NOMO-1 (cell line): Measurements from ENCODE around the gene MUC4.
A peak's percentile ranks its signal among the peaks of the same experiment; 100 is the strongest.
"Not testable (repeated sequence)": the region's sequence is repeated elsewhere in the genome, so short reads cannot be mapped to it uniquely, and the experiment has no call there.

Source experiments
- DNase-seq, 2 experiments: peaks; one replicate each; lab custom pipeline; 2025; ENCODE audit not compliant: unreplicated experiment in 2 of 2; lab: John Stamatoyannopoulos, UW

Gene MUC4

DNA sequence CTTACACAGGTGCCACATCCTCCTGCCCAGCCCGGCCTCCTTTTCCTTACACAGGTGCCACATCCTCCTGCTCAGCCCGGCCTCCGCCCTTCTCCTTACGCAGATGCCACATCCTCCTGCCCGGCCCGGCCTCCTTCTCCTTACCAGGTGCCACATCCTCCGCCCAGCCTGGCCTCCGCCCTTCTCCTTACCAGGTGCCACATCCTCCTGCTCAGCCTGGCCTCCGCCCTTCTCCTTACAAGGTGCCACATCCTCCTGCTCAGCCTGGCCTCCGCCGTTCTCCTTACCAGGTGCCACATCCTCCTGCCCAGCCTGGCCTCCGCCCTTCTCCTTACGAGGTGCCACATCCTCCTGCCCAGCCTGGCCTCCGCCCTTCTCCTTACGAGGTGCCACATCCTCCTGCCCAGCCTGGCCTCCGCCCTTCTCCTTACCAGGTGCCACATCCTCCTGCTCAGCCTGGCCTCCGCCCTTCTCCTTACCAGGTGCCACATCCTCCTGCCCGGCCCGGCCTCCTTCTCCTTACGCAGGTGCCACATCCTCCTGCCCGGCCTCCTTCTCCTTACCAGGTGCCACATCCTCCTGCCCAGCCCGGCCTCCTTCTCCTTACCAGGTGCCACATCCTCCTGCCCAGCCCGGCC is 4.7 kb upstream of the MUC4 start:
- DNase-seq: not testable (repeated sequence)

DNA sequence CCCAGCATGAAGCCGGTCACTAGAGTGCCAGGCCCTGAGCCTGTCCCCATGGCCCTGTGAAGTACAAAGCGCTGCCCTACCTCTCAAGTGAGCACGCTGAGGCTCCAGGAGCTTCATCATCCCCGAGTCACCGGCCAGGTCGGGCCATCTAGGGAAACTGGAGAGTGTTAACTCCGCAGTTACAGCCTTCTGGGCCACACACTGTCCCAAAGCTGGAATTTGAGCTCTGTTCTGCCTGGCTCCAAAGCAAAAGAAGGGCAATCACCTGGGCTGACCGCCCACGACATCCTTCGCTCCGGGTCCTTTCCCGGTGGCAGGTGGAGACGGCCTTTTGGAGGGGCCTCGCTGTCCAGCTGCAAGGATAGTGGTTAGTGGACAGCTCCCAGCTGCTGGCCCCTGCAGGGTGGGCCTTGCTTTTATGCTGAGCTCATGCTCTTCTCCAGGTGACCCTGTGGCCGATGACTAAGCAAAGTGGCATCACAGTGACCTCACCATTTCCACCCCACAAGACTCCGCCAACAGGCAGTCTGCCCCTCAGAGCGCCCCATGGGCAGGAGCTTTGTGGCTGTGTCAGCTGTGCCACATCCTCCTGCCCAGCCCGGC is 3.5 kb upstream of the MUC4 start:
- no peak for DNase-seq

DNA sequence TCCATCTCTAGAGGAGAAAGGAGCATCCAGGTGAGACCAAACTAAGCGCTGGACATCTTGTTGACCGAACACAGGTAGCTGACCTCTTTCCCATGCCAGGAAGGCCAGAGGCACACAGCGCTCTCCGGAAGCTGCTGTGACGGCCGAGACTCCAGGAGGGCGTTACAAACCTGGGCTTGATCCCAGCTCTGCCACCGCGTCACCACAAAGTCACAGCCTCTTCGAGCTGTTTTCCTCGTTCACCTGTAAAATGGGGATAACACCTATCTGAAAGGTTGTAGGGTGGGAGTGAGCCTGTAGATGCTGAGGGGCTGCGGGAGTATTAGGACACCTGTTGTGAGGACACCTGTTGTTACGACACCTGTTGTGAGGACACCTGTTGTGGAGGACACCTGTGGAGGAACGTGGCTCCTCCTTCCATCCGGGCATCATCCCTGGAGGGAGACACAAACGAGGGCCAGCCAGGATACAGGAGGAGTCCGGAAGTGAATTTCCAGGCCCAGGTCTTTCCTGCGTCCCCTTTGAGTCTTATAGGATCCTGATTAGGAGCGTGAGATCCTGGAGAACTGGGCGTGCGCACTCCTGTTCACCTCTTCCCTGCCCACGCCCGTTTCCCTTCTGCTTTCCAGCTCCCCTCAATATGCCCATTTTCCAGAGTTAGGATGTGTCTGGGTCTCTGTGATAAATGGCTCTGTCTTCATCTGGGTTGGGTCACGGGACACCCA is 2.3 kb upstream of the MUC4 start:
- no peak for DNase-seq

DNA sequence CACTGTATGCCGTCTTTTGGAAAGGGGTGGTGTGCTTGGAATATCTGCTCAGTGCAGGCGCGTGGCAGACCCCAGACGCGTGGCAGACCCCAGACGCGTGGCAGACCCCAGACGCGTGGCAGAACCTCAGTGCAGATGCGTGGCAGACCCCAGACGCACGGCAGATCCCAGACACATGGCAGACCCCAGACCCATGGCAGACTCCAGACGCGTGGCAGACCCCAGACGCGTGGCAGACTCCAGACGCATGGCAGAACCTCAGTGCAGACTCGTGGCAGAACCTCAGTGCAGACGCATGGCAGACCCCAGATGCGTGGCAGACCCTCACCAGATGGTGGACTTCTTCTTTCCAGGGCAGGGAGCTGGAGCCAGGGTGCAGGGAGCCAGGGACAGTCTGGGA is 637 bp upstream of the MUC4 start:
- DNase-seq: no peak

DNA sequence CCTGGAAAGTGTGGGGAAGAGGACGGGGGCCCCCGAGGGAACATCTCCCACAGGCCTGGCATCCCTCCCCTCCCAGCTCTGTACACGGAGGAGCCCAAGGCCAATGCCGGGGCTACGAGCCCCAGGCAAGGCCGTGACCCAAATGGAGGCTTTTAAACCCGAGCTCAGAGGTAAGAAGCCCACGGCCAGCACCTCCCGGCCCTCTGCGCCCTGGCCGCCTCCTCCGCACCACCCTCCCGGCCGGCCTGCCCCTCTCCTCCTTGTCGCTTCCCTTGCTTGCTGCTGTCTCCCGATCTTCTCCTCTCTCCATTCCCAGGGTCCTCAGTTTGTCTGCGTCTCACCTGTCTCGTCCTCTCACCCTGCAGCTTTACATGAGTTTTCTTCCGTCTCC is 1.3 kb downstream of the MUC4 start:
- DNase-seq: no peak

DNA sequence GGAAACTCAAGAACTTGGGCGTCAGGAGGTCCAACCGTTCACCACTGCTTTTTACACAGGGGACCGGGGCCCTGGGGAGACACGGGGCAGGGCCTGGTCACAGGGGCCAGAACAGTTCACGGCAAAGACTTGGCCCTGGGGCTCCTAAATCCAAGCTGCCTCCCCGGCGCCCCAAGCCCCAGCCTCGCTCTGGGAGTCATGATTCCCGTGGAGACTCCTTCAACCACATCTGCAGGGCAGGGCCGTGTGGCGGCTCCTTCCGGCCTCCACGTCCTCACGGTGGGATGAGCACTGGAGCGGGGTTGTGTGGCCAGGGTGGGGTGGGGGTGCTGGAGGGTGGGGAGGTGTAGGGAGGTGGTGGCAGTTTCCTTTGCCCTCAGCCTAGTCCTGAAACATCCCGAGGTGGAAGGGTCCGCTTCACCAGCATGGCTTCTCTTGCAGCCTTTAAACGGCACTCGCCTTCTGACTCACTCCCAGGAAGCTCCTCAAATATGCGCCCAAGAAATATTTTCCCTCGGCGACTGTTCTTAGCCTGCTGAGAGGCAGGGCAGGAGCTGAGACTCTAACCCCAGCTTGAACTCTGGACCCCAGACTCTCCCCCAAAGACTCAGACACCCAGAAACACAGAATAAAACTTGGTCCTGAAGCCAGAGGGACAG is 1.8 kb downstream of the MUC4 start:
- no peak for DNase-seq

DNA sequence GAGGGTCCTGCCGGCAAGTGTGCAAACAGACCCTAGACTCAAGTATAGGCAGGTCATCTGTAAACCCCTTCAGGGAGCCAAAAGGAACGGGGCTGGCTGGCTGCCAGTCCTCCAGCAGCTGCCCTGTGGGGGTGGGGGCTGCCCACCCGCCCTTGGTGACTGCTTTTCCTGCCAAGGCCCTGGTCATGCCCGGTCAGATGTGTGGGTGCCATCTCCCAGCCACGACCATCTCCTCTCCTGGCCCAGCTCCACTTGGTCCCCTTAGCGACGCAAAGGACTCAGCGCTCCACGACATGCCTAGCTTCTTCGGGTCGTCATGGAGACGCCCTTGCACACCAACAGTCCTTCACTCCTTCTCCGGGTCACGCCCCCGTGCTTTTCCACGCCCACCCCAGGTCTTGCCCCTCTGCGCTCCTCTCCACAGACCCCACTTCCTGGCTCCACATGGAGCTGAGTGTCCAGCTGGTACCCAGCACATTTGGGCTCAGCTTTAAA is 2.4 kb downstream of the MUC4 start:
- no peak for DNase-seq

DNA sequence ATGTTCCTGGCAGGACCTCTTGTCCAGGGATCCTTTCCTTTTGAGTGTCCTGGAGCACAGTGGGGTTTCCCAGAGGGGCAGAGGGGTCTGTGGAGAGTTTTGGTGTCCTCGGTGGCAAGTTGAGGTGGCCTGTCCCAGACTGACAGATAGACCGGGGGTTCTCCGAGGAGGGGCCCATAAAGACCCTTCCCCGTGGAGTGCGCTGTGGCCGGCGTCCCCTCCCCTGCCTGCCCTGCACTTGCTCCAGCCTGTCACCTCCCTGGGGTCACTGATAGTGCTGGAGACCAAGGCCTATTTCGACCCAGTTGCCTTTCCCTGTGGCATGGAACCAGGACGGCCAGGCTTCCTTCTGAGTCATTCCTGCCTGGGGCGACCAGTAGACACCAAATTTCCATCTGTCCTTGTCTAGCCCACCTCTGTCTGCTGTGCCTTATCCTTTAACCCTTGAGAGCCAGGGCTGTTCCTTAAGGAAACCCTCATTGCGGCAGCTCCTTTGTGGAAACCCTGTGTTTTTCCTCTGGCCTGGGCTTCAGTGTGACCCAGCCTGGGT is 2.9 kb downstream of the MUC4 start:
- no peak for DNase-seq

DNA sequence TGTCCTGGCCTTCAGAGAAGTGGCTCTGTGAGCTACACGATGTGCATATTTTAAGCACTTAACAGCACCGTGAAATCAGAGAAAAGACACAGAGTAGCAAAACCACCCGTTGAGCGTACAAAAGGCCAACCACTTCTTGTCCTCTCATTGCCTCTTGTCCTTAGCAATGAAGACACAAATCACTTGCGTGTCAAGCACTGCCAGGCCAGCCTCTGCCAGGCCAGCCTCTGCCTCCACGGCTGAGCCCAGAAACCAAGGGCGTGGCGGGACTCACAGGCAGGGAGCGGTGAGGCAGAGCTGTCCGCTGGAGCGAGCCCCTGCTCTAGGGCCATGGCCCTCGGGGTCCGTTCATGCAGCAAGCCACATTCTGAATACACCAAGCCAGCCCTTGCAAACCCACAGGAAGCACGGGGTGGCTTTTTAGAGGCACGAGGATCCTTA is 4.0 kb downstream of the MUC4 start:
- DNase-seq: no peak

DNA sequence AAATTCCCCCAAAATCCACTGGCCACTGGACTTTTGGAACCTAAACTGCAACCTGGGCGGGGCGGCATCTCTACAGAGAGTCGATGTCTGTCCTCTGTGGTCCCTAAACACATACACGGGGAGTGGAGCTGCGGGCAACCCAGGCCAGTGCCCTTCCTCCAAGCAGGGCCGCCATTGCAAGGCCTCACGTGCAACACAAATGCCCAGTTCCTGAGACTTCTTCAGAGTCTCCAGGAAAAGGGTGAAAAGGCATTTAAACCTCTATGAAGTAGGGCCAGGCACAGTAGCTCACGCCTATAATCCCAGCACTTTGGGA is 4.9 kb downstream of the MUC4 start:
- DNase-seq: no peak

DNA sequence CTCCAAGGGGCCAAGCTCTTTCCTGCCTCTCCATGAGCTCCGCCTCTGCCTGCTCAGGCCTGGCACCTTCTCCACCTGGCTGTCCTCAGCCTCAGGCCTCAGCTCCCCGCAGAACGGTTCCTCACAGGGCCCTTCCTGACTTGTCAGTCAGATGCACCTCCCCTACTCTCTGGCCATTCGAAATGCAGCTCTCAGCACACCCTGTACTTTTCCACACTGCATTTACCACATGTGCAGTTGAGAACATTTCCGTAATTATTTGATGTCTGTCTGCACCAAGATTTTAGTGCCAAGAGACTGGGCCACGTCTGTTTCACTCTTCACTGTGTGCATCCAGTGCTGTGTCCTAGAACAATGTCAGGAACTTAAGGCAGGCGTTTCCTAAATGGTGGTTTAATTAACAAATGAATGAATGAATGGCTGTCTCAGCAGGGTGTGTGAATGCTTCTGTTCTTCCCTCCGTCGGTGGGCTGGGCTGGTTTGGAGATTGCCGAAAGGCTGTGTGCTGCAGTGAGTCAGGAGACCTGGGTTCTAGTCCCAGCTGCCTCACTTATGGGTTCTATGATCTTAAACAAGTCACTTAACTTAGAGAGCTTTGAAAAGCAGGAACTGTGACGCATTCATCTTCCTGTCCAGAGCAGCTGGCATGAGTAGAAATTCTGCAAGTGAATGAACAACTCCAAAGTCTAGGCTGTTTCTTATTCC is 5.4 kb downstream of the MUC4 start:
- DNase-seq: no peak

DNA sequence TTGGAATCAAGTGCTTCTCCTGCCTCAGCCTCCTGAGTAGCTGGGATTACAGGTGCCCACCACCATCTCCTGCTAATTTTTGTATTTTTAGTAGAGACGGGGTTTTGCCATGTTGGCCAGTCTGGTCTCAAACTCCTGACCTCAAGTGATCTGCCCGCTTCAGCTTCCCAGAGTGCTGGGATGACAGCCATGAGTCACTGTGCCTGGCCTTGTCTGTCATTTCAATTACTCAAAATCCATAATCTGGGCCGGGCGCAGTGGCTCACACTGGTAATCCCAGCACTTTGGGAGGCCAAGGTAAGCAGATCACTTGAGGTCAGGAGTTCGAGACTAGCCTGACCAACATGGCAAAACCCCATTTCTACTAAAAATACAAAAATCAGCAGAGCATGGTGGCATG is 6.1 kb downstream of the MUC4 start:
- DNase-seq: not testable (repeated sequence)

DNA sequence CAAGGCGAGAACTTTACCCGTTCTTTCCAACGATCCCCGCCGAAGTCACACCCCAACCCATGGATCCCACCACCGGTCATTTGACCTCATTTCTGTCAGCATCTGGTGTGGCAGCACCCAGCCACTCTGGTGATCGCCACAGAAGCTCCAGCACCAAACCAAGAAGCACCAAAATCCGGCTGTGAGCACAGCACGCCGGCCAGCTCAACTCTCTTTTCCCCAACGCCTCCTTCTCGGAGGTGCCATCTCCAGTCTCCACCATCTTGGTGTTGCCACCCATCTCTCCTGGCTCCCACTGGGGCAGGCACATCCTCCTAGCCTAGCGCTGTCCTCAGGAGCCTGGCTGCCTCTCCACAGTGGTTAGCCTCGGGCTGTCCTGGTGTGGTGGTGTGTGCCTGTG is 6.5 kb downstream of the MUC4 start:
- no peak for DNase-seq

DNA sequence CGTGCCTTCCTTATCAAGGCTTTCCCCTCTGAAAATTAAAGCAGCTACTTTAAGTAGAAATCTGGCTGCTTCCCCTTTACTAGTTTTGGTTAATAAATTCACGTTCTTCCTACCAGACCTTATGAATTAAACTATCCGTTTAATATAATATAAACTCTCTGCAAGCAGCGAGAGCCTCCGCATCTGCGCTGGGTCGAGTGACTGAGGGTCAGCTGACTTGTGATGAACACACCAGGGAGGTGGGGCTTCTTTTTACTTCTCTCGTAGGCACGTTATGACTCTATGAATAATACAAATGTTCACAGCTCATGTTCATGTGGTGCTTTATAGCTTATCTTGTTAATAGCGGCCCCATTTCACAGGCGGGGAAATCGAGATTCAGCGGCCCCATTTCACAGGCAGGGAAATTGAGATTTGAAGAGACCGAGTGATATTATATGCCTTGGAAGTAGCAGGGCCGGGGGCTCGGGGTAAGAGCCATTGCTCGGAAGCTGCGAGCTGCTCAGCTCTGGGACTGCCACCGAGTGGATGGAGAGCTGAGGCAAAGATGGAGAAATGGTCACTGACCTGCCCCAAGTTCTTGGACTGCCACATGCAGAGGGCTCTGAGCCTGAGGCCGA is 8.3 kb downstream of the MUC4 start:
- peak; percentile 53 to 62 for DNase-seq

DNA sequence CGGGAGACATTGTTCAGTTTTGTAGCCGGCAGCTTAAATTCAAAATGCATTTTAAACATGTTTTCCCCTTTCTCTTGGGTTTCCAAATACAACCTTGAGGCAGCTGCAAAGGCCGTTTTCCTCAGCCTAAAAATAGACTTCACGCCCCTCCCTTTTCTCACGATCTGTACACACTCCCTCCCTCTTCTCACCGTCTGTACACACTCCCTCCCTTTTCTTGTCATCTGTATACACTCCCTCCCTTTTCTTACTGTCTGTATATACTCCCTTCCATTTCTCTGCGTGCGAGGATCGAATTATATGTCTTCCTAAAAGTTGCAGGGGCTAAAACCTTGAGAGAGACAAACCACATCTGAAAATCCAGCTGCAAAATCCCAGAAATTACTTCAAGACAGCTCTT is 8.9 kb downstream of the MUC4 start:
- peak; percentile 52 to 65 for DNase-seq

DNA sequence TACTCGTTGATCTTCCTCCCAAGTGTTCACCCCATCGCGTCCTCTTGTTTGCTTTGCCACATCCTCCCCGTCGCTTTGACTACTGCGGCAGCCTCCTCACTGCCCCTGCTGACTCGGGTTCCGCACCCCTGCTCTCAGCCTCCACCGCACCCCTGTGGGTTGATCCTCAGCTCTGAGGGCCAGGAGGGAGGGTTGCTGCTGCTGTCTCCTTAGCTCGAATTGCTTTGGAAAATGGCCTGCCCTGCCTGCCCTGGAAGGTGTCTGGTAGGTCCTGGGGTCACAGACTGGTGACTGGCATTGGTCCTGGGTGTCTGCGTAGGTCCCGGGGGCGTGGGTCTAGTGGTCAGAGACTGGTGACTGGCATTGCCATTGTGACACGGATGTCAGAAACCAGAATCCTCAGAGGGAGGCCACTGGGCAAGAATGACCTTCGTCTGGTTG is 9.4 kb downstream of the MUC4 start:
- DNase-seq: no peak

DNA sequence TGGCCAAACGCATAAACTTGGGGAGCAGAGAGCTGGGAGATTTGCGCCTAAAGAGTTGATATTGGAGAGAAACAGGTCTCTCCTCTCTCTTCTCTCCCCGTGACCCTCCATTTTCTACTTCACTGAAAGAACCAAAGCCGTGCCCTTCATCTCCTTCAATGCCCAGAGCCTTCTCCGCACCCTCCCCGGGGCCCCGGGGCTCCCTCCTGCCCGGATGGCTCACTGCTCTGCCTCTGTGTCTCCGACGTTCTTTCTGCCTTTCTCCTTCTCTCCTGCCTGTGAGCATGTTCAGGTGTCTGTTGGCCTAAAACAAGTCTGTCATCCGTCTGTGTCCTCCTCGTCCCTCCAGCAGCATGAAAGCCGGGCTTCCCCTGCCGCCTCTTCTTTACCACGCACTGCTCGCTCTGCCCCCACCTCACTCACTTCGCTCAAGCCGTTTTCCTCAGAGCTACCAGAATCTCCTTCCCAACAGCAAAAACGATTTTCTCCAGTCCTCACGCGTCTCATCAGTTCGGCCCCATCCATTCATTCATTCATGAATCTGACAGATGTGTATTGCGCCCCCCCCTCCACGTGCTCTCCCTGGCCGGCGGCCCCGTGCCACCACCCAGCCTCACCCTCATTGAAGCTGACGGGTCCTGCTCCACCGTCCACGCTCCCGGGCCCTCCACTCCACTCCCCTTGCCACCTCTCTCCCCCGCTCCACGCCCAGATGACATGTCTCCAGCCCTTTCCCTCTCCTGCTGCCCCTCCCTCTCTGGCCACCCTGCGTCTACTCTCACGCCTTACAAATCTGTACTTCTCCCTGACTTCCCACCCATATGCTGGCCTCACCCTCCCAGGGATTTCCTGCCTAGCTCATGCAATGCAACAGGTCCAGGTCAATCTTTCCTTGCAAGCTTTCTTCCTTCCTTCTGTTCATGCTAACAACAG is 10.2 kb downstream of the MUC4 start:
- DNase-seq: no peak

DNA sequence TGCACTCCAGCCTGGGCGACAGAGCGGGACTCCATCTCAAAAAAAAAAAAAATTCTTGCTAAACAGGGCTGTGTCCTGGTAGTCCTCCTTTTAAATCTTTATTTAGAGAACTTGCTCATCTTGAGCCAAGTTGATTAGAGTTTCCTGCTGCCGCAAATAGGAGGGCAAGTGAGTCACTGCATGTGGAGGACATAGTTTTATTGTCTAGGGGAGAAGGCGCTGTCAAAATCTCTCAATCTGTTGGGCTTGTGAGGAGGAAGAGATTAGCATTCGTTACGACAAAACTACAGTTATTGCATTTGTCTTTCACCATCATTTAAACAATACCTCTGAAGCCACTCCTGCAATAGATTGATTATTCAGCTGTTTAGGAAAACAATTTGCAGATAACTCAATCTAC is 11.5 kb downstream of the MUC4 start:
- DNase-seq: peak; percentile 92 to 94

DNA sequence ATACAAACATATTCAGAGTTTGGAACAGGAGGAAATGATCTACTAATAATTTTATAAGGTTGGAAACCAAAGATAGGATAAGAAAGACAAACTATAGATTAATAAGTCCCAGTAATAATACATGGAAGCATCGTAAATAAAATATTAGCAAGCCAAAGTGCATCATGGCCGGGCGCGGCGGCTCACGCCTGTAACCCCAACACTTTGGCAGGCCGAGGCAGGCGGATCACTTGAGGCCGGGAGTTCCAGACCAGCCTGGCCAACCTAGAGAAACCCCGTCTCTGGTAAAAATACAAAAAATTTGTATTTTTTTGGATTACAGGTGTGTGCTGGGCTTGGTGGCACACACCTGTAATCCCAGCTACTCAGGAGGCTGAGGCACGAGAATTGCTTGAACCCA is 14.9 kb downstream of the MUC4 start:
- no peak for DNase-seq
